Measurements from ENCODE around the gene EVI5L. TPM values are rescaled to one million over a fixed set of nuclear protein-coding genes. Genes with fewer than 3 reads are reported as not detected.
A peak's percentile ranks its signal among the peaks of the same experiment; 100 is the strongest.

EVI5L gene
- polyA plus RNA-seq, 3 donors: 0.76 to 5.7 (median 1.3) TPM

- H3K27me3 Mint-ChIP-seq (ENCODE audit: low read depth in 3 of 3): peaks cover 30 to 34% (median 30%) of the 10 kb centered on the region in 3 donors
- TF ChIP-seq CTCF (IDR thresholded peaks at IDR 0.05): no peak
- peak overlapping the region; percentile 81 to 84 for H3K4me3 Mint-ChIP-seq
- WGBS (ENCODE audit: insufficient coverage): 9% methylated on average over 14 of the region's 18 CpGs
- no peaks in the 10 kb centered on the region for H3K36me3 ChIP-seq (replicated peaks in 1 of 2; ENCODE audit: control insufficient read depth in 1 of 2, insufficient read depth in 2 of 2, low read length in 2 of 2)
- peak overlapping the region; percentile 81 for H3K4me2 ChIP-seq (replicated peaks; ENCODE audit: extremely low read depth, low read length, poor library complexity, severe bottlenecking)
- intact Hi-C loops (cut with micrococcal nuclease): no loop called here
- H3K27me3 ChIP-seq (ENCODE audit: control insufficient read depth in 2 of 2, insufficient read depth in 2 of 2, low read length in 2 of 2): peaks cover 0 to 4% of the 10 kb centered on the region in 2 donors
- no peaks in the 10 kb centered on the region for H4K20me1 ChIP-seq (ENCODE audit: insufficient read depth, low read length)
- no peaks in the 10 kb centered on the region for H3K36me3 Mint-ChIP-seq
- peak overlapping the region; percentile 83 to 97 (median 92) for H3K27ac Mint-ChIP-seq
- H3K4me3 ChIP-seq (replicated peaks in 1 of 3; ENCODE audit: low read depth in 2 of 3, low read length in 3 of 3): peak overlapping the region; percentile 19 to 68 (median 32)
- H3K4me1 Mint-ChIP-seq: peaks cover 25% of the 10 kb centered on the region
- H3K4me1 ChIP-seq (ENCODE audit: control insufficient read depth in 1 of 2, insufficient read depth in 2 of 2, low read length in 2 of 2): peaks cover 15 to 22% of the 10 kb centered on the region in 2 donors
- peak overlapping the region; percentile 45 to 49 for H3K27ac ChIP-seq (ENCODE audit: low read depth in 1 of 2, low read length in 2 of 2)
- peaks cover 0 to 2% (median 1%) of the 10 kb centered on the region in 7 donors for H3K9me3 Mint-ChIP-seq
- peaks cover 5% of the 10 kb centered on the region for H3K79me2 ChIP-seq (ENCODE audit: insufficient read depth, low read length)
- no peaks in the 10 kb centered on the region for H3K9me3 ChIP-seq (replicated peaks in 1 of 2; ENCODE audit: control insufficient read depth in 1 of 2, insufficient read depth in 1 of 2, low read length in 2 of 2)
- H3K9ac ChIP-seq (ENCODE audit: insufficient read depth, low read length, poor library complexity, severe bottlenecking): no peak overlapping the region
- DNase-seq: no peak
- H2AFZ ChIP-seq (ENCODE audit: insufficient read depth, low read depth, low read length, poor library complexity, severe bottlenecking): peak overlapping the region; percentile 71
These were observed 875 bp upstream of the EVI5L start for GRCh38 chr19:7829166-7829520.

- DNase-seq: peak in 1 of 3 donors; percentile 26
- Mint-ChIP-seq H3K36me3 (no peaks in the 10 kb centered on the region), H3K4me1 (peaks cover 25% of the 10 kb centered on the region), H3K9me3 (peaks cover 0 to 2% (median 1%) of the 10 kb centered on the region in 7 donors), H3K27me3 (ENCODE audit: low read depth in 3 of 3) (peaks cover 24 to 26% (median 25%) of the 10 kb centered on the region in 3 donors), H3K27ac (peak overlapping the region in 2 of 7 donors; percentile 1 to 78), H3K4me3 (peak overlapping the region in 1 of 2 donors; percentile 81)
- H3K9me3 ChIP-seq (replicated peaks in 1 of 2; ENCODE audit: control insufficient read depth in 1 of 2, insufficient read depth in 1 of 2, low read length in 2 of 2): no peaks in the 10 kb centered on the region
- no peak for TF ChIP-seq CTCF (IDR thresholded peaks at IDR 0.05)
- intact Hi-C loops (cut with micrococcal nuclease): no loop called here
- peaks cover 0 to 4% of the 10 kb centered on the region in 2 donors for H3K27me3 ChIP-seq (ENCODE audit: control insufficient read depth in 2 of 2, insufficient read depth in 2 of 2, low read length in 2 of 2)
- WGBS (ENCODE audit: insufficient coverage): under 1% methylated on average over 48 of the region's 53 CpGs
- H3K36me3 ChIP-seq (replicated peaks in 1 of 2; ENCODE audit: control insufficient read depth in 1 of 2, insufficient read depth in 2 of 2, low read length in 2 of 2): no peaks in the 10 kb centered on the region
- H2AFZ ChIP-seq (ENCODE audit: insufficient read depth, low read depth, low read length, poor library complexity, severe bottlenecking): peak overlapping the region; percentile 65
- peaks cover 5% of the 10 kb centered on the region for H3K79me2 ChIP-seq (ENCODE audit: insufficient read depth, low read length)
- peak overlapping the region; percentile 81 for H3K4me2 ChIP-seq (replicated peaks; ENCODE audit: extremely low read depth, low read length, poor library complexity, severe bottlenecking)
- H3K27ac ChIP-seq (ENCODE audit: low read depth in 1 of 2, low read length in 2 of 2): peak overlapping the region in 1 of 2 donors; percentile 26
- H3K9ac ChIP-seq (ENCODE audit: insufficient read depth, low read length, poor library complexity, severe bottlenecking): peak overlapping the region; percentile 67
- H3K4me1 ChIP-seq (ENCODE audit: control insufficient read depth in 1 of 2, insufficient read depth in 2 of 2, low read length in 2 of 2): peaks cover 15 to 22% of the 10 kb centered on the region in 2 donors
- no peaks in the 10 kb centered on the region for H4K20me1 ChIP-seq (ENCODE audit: insufficient read depth, low read length)
- peak overlapping the region; percentile 41 to 68 (median 57) for H3K4me3 ChIP-seq (replicated peaks in 1 of 3; ENCODE audit: low read depth in 2 of 3, low read length in 3 of 3)
These were observed 304 bp downstream of the EVI5L start for GRCh38 chr19:7830272-7830771.
